Kidney epithelial cell (primary cell): ENCODE results near the gene RRP7A. TPM values are rescaled to one million over a fixed set of nuclear protein-coding genes. Genes with fewer than 3 reads are reported as not detected.
"Not testable (repeated sequence)": the region's sequence is repeated elsewhere in the genome, so short reads cannot be mapped to it uniquely, and the experiment has no call there.

Experiments
- DNase-seq: peaks from one replicate; pipeline ENCODE4 v3.0.0-alpha.2; 2010; ENCODE audit warnings: low read depth
- H3K27me3 ChIP-seq: 2 replicates; pipeline ENCODE4 v1.6.0; 2011; ENCODE audit warnings: low read length; ENCODE audit not compliant: control insufficient read depth, insufficient read depth
- H3K36me3 ChIP-seq: 2 replicates; pipeline ENCODE4 v1.5.1; 2011; ENCODE audit warnings: low read length; ENCODE audit not compliant: control insufficient read depth, insufficient read depth
- H3K4me3 ChIP-seq: 2 replicates; pipeline ENCODE4 v1.5.1; 2011; ENCODE audit warnings: low read depth, mild to moderate bottlenecking, control low read depth, low read length
- CTCF ChIP-seq: IDR thresholded peaks from 2 replicates; pipeline ENCODE4 v1.5.1; 2011; ENCODE audit warnings: mild to moderate bottlenecking, moderate library complexity, low read length, control low read depth, inconsistent platforms; ENCODE audit not compliant: insufficient read depth, poor library complexity, severe bottlenecking
- total RNA-seq: library from RNA; depleted of rRNA; stranded (reverse); fragments of >200 nt; gene quantifications from 2 replicates; pipeline ENCODE4 v1.2.3, GENCODE V29; 2015

The RRP7A gene
- total RNA-seq, 1 donor from 2014 or later: 29.5 TPM

- Histone ChIP-seq H3K36me3 (no peaks in the 10 kb centered on the region), H3K27me3 (peaks cover 6% of the 10 kb centered on the region), H3K4me3 (peak overlapping the region; percentile 11)
- no peak for TF ChIP-seq CTCF
- DNase-seq: no peak
These were observed 18.8 kb downstream of the RRP7A start for GRCh38 chr22:42500836-42501179.

- peaks cover 6% of the 10 kb centered on the region for H3K27me3 ChIP-seq
- DNase-seq: no peak
These were observed 19.3 kb downstream of the RRP7A start for GRCh38 chr22:42500161-42500835.

GRCh38 chr22:42499773-42500160 is 19.8 kb downstream of the RRP7A start:
- H3K27me3 ChIP-seq, H3K36me3 ChIP-seq, H3K4me3 ChIP-seq, DNase-seq: not testable (repeated sequence)

More at GRCh38 chr22:42500161-42500835, 19.3 kb downstream of the RRP7A start:
- Histone ChIP-seq H3K36me3 (no peaks in the 10 kb centered on the region), H3K4me3 (peak overlapping the region; percentile 11)
- no peak for TF ChIP-seq CTCF

- H3K4me3 ChIP-seq, H3K36me3 ChIP-seq, DNase-seq, H3K27me3 ChIP-seq: not testable (repeated sequence)
These were observed 24.0 kb downstream of the RRP7A start for GRCh38 chr22:42495533-42496141.

GRCh38 chr22:42493393-42493792 is 26.2 kb downstream of the RRP7A start:
- H3K4me3 ChIP-seq: no peak overlapping the region
- no peak for TF ChIP-seq CTCF
- DNase-seq: no peak
- H3K36me3 ChIP-seq: no peaks in the 10 kb centered on the region
- H3K27me3 ChIP-seq: no peaks in the 10 kb centered on the region

- no peak for DNase-seq
- TF ChIP-seq CTCF: no peak
- Histone ChIP-seq H3K36me3 (no peaks in the 10 kb centered on the region), H3K27me3 (no peaks in the 10 kb centered on the region), H3K4me3 (no peak overlapping the region)
These were observed 27.3 kb downstream of the RRP7A start for GRCh38 chr22:42492323-42492690.

- H3K36me3 ChIP-seq: no peaks in the 10 kb centered on the region
- no peak overlapping the region for H3K4me3 ChIP-seq
- H3K27me3 ChIP-seq: no peaks in the 10 kb centered on the region
- TF ChIP-seq CTCF: no peak
- no peak for DNase-seq
These were observed 29.3 kb downstream of the RRP7A start for GRCh38 chr22:42490243-42490832.
